Muscle layer of duodenum (tissue), 2 donors: ENCODE measurements around the gene SLC30A3.

Experiments used
- H3K27ac ChIP-seq: one replicate; pipeline ENCODE4 v1.7.0; 2013; ENCODE audit warnings: mild to moderate bottlenecking, low read length
- H3K27me3 ChIP-seq: one replicate; pipeline ENCODE4 v1.7.0; 2013; ENCODE audit warnings: low read depth, mild to moderate bottlenecking, control low read depth, low read length
- H3K36me3 ChIP-seq, 2 donors: one replicate each; pipeline ENCODE4 v1.7.0; 2013; ENCODE audit warnings: low read length in 2 of 2, control low read depth in 1 of 2, mild to moderate bottlenecking in 1 of 2; ENCODE audit not compliant: insufficient read depth in 2 of 2, control insufficient read depth in 1 of 2
- H3K4me1 ChIP-seq, 2 donors: one replicate each; pipeline ENCODE4 v1.7.0; 2013; ENCODE audit warnings: low read length in 2 of 2, mild to moderate bottlenecking in 2 of 2, control low read depth in 1 of 2, moderate library complexity in 1 of 2; ENCODE audit not compliant: insufficient read depth in 2 of 2, control insufficient read depth in 1 of 2
- H3K4me3 ChIP-seq, 2 donors: one replicate each; pipeline ENCODE4 v1.7.0; 2013; ENCODE audit warnings: low read length in 2 of 2, low read depth in 1 of 2, mild to moderate bottlenecking in 1 of 2
- H3K9me3 ChIP-seq, 2 donors: one replicate each; pipeline ENCODE4 v1.7.0; 2013; ENCODE audit warnings: low read length in 2 of 2, control low read depth in 1 of 2, mild to moderate bottlenecking in 1 of 2; ENCODE audit not compliant: control insufficient read depth in 1 of 2
- donor health status: healthy.

The SLC30A3 gene

DNA sequence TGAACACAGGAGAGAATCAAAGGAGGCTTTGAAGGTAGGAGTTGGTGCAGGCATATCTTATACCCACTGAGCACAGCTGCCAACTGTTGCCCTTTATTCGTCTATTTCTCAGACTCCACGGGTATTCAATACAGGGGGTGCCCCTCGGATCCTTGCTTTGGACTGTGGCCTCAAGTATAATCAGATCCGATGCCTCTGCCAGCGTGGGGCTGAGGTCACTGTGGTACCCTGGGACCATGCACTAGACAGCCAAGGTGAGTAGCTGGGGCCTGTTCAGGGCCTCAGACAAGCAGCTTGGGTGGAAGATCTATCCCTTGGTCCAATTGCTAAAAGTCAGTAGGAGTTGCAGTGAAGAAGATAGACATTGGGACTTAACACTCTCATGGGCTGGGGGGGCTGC lies 40.4 kb downstream of the SLC30A3 start:
- H3K36me3 ChIP-seq = peaks cover 47 to 63% of the 10 kb centered on the region in 2 donors
- H3K27me3 ChIP-seq = no peaks in the 10 kb centered on the region
- no peaks in the 10 kb centered on the region for H3K9me3 ChIP-seq

DNA sequence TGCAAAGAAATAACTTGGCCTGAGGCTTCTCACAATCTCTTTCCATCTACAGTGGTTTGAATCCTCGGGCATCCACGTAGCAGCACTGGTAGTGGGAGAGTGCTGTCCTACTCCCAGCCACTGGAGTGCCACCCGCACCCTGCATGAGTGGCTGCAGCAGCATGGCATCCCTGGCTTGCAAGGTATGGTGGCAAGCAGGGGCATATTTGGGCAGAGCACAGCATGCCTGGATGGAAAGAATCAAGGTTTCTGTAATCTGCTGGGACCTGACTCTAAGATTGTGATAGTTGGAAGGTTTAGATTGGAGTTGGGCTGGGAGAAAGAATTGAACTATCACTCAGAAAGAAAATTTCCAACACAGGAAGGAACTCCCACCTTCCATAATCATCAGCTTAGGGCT lies 41.7 kb downstream of the SLC30A3 start:
- Histone ChIP-seq H3K27ac (no peak overlapping the region), H3K4me1 (peaks cover 9 to 12% of the 10 kb centered on the region in 2 donors), H3K4me3 (no peak overlapping the region), H3K27me3 (no peaks in the 10 kb centered on the region), H3K36me3 (peaks cover 41 to 51% of the 10 kb centered on the region in 2 donors), H3K9me3 (no peaks in the 10 kb centered on the region)

More for the DNA sequence above, 40.4 kb downstream of the SLC30A3 start:
- H3K4me3 ChIP-seq = no peak overlapping the region
- peaks cover 5% of the 10 kb centered on the region in 2 donors for H3K4me1 ChIP-seq
- no peak overlapping the region for H3K27ac ChIP-seq

DNA sequence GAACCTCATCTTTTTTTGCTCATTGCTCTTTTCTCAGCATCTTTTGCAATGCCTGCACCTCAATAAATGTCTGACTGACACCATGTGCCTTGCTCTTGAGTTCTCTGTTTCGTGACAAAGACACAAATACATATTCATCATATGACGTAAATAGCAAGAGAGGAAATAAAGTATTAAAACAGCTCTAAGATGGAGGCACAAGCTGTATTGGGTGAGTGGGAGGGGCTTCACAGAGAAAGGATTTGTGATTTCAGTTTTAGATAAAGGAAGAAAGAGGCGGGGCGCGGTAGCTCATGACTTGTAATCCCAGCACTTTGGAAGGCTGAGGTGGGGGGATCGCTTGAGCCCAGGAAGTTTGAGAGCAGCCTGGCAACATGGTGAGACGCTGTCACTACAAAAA lies 42.8 kb downstream of the SLC30A3 start:
- Histone ChIP-seq H3K4me3 (no peak overlapping the region), H3K4me1 (peaks cover 9 to 12% of the 10 kb centered on the region in 2 donors), H3K27me3 (no peaks in the 10 kb centered on the region), H3K9me3 (no peaks in the 10 kb centered on the region), H3K36me3 (peaks cover 33 to 48% of the 10 kb centered on the region in 2 donors), H3K27ac (no peak overlapping the region)

DNA sequence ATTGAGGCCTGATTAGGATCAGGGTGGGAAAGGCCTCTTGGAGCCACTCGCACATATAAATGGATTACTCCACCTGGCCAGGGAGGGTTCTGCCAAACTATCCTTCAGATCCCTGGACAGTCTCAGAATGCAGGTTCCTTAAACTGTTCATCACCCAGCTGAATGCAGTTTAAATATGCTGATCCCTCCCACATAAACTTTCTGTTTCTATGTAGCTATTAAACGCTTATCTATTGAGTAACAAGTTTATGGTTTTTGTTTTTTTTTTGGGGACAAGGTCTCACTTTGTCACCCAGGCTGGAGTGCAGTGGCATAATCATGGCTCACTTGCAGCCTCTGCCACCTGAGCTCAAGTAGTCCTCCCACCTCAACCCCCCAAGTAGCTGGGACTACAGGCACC lies 43.8 kb downstream of the SLC30A3 start:
- Histone ChIP-seq H3K27me3 (no peaks in the 10 kb centered on the region), H3K4me3 (no peak overlapping the region), H3K27ac (no peak overlapping the region), H3K36me3 (peaks cover 24 to 39% of the 10 kb centered on the region in 2 donors), H3K9me3 (no peaks in the 10 kb centered on the region), H3K4me1 (peaks cover 9 to 12% of the 10 kb centered on the region in 2 donors)

- no peak overlapping the region for H3K27ac ChIP-seq
- H3K4me3 ChIP-seq = no peak overlapping the region
- H3K36me3 ChIP-seq = peaks cover 20 to 34% of the 10 kb centered on the region in 2 donors
- no peaks in the 10 kb centered on the region for H3K9me3 ChIP-seq
- peaks cover 9 to 12% of the 10 kb centered on the region in 2 donors for H3K4me1 ChIP-seq
- no peaks in the 10 kb centered on the region for H3K27me3 ChIP-seq
Measured at GRCh38 chr2:27218614-27219013, 44.2 kb downstream of the SLC30A3 start.

DNA sequence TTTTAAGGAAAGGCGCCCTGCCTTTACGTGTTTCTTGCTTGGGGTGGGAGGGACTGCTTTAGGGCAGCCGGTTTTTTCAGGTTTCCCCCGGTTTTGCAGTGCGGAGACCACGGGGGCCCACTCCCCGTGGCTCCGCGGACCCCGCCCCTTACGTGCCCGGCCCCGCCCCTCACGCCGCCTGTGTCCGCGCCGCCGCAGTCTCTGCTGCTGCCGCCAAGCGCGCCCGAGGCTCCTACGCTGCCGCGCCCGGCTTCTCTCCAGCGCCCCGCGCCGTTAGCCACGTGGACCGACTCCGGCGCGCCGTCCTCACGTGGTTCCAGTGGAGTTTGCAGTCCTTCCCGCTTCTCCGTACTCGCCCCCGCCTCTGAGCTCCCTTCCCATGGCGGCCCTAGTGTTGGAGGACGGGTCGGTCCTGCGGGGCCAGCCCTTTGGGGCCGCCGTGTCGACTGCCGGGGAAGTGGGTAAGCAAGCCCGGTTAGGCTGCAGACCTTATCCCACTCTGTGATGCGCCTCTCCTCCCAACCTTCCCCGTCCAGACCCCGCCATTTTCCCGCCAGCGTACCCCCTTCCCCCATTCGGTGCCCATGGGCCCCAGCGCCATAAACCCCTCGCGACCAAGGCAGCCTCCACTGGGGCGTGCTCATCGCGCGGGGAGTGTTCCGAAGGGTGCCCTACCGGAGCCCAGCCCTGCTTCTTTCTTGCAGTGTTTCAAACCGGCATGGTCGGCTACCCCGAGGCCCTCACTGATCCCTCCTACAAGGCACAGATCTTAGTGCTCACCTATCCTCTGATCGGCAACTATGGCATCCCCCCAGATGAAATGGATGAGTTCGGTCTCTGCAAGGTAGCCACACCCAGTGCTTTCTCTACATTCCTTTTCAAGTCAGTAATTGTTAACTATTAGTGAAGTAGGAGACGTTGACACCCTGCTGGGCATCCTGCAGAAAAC lies 45.4 kb downstream of the SLC30A3 start, which contains the start of gene CAD:
Gene CAD, plus strand, starts transcription at position 197 of the 949 bp plus-strand sequence. Its CDS starts 183 bp downstream, at position 380.
- Histone ChIP-seq H3K9me3 (no peaks in the 10 kb centered on the region), H3K4me1 (peaks cover 16 to 21% of the 10 kb centered on the region in 2 donors), H3K27ac (peak within 1 kb of the TSS; percentile 44), H3K36me3 (peaks cover 15 to 23% of the 10 kb centered on the region in 2 donors), H3K27me3 (no peaks in the 10 kb centered on the region), H3K4me3 (peak within 1 kb of the TSS; percentile 65 to 76)

DNA sequence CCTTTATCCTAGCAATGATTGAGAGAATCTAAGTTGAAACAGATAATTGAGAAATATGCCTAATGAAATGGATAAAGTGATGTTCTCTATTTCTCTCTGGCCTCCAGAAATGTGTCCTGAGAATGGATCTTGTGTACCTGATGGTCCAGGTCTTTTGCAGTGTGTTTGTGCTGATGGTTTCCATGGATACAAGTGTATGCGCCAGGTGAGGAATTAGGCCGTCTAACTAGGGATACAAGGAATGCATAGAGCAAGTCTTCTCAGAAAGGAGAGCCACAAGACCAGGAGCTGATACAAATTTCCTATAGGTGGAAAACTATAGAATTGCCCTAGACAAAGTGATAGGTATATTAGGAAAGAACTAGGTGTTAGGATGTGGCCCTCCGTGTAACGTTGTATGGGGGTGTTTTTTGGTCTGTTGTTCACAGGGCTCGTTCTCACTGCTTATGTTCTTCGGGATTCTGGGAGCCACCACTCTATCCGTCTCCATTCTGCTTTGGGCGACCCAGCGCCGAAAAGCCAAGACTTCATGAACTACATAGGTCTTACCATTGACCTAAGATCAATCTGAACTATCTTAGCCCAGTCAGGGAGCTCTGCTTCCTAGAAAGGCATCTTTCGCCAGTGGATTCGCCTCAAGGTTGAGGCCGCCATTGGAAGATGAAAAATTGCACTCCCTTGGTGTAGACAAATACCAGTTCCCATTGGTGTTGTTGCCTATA lies 46.3 kb downstream of the SLC30A3 start:
- H3K27ac ChIP-seq = peak overlapping the region; percentile 44
- H3K36me3 ChIP-seq = peaks cover 9 to 20% of the 10 kb centered on the region in 2 donors
- H3K27me3 ChIP-seq = no peaks in the 10 kb centered on the region
- peak overlapping the region; percentile 65 to 76 for H3K4me3 ChIP-seq
- H3K9me3 ChIP-seq = no peaks in the 10 kb centered on the region
- peaks cover 16 to 21% of the 10 kb centered on the region in 2 donors for H3K4me1 ChIP-seq

DNA sequence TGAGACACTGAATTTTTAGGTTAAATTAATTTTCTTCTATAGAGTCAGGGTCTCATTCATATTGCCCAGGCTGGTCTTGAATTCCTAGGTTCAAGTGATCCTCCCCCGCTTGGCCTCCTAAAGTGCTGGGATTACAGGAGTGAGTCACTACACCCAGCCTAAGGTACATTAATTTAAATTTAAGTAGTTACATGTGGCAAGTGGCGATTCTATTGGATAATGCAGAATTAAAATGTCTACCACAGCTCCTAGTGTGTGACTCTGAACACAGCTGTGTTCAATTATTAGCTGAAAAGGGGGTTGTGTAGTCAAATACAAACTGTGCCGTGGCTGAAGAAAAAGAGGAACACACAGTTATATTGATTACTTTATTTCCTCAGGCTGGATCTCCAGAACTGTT lies 47.9 kb downstream of the SLC30A3 start:
- Histone ChIP-seq H3K27ac (no peak overlapping the region), H3K27me3 (no peaks in the 10 kb centered on the region)

GRCh38 chr2:27212626-27213471 lies 50.0 kb downstream of the SLC30A3 start:
- Histone ChIP-seq H3K4me3 (peak overlapping the region; percentile 69 to 86), H3K9me3 (no peaks in the 10 kb centered on the region), H3K36me3 (peaks cover 4 to 24% of the 10 kb centered on the region in 2 donors), H3K27me3 (no peaks in the 10 kb centered on the region), H3K4me1 (peaks cover 12 to 21% of the 10 kb centered on the region in 2 donors), H3K27ac (peak overlapping the region; percentile 95)

More for the DNA sequence above, 47.9 kb downstream of the SLC30A3 start:
- Histone ChIP-seq H3K4me3 (no peak overlapping the region), H3K9me3 (no peaks in the 10 kb centered on the region), H3K36me3 (peaks cover 4 to 20% of the 10 kb centered on the region in 2 donors), H3K4me1 (peaks cover 16 to 26% of the 10 kb centered on the region in 2 donors)

GRCh38 chr2:27211943-27212625 lies 50.8 kb downstream of the SLC30A3 start, which contains the start of the genes ATRAID and SLC5A6:
Gene ATRAID (plus strand): TSS chr2:27212041. CDS start chr2:27212369, 328 bp downstream.
Gene SLC5A6 (minus strand): TSS chr2:27212268. CDS start chr2:27207650, 4,618 bp downstream.
- Histone ChIP-seq H3K27me3 (no peaks in the 10 kb centered on the region), H3K36me3 (peaks cover 11 to 31% of the 10 kb centered on the region in 2 donors), H3K27ac (peak within 1 kb of the TSS; percentile 95), H3K4me1 (peaks cover 11 to 21% of the 10 kb centered on the region in 2 donors), H3K9me3 (no peaks in the 10 kb centered on the region), H3K4me3 (peak within 1 kb of the TSS; percentile 69 to 86)
